Fibroblast of the aortic adventitia (primary cell): Measurements from ENCODE around the gene WTAP. TPM values are rescaled to one million over a fixed set of nuclear protein-coding genes. Genes with fewer than 3 reads are reported as not detected.
"Not testable (repeated sequence)": the region's sequence is repeated elsewhere in the genome, so short reads cannot be mapped to it uniquely, and the experiment has no call there.

Source experiments
- DNase-seq: peaks from one replicate; pipeline ENCODE4 v3.0.0-alpha.2; 2010; ENCODE audit warnings: low read depth
- H3K4me3 ChIP-seq: 2 replicates; pipeline ENCODE4 v1.5.1; 2011; ENCODE audit warnings: low read depth, mild to moderate bottlenecking, control low read depth, low read length, moderate library complexity
- total RNA-seq: library from RNA; depleted of rRNA; stranded (reverse); fragments of >200 nt; gene quantifications from 2 replicates; pipeline ENCODE4 v1.2.3, GENCODE V29; 2012; ENCODE audit warnings: low replicate concordance
- TF ChIP-seq, protein P1 (sequence below): IDR thresholded peaks from 2 replicates; pipeline ENCODE4 v1.5.1; 2011; ENCODE audit warnings: mild to moderate bottlenecking, low read length, control low read depth, inconsistent platforms; ENCODE audit not compliant: insufficient read depth

Gene WTAP
- total RNA-seq, 1 donor, result 103 TPM

DNA sequence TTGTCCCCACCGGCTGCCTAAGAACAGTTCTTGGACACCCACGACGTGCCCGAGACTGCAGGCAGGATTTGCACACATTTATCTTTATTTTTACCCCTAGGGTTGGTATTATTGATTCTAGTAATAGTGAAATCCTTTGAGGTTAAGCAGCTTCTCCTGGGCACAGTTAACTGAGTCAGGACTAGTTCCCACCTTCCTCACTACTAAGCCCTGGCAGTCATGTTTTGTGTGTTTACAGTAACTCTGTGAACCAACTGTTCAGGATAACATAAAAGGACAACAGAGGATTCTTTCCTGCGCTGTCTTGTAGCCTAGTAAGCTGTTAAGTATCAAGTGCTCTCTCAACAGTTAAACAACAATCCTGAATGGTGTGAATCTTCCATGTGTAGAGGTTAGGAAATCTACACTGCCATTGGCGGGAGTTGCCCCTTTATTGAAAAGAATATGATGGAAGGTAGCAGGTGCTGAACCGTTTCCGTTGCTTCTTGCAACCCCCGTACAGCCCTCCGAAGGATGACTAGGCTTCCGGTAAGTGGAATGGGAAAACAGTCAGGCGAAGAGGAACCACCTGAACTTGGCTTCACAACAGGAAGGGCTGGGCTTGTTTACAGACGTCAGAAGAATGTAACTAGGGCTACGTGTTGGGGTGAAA is 33.3 kb upstream of the WTAP start:
- TF ChIP-seq, protein P1, sequence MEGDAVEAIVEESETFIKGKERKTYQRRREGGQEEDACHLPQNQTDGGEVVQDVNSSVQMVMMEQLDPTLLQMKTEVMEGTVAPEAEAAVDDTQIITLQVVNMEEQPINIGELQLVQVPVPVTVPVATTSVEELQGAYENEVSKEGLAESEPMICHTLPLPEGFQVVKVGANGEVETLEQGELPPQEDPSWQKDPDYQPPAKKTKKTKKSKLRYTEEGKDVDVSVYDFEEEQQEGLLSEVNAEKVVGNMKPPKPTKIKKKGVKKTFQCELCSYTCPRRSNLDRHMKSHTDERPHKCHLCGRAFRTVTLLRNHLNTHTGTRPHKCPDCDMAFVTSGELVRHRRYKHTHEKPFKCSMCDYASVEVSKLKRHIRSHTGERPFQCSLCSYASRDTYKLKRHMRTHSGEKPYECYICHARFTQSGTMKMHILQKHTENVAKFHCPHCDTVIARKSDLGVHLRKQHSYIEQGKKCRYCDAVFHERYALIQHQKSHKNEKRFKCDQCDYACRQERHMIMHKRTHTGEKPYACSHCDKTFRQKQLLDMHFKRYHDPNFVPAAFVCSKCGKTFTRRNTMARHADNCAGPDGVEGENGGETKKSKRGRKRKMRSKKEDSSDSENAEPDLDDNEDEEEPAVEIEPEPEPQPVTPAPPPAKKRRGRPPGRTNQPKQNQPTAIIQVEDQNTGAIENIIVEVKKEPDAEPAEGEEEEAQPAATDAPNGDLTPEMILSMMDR, result no peak
- H3K4me3 ChIP-seq, result peak overlapping the region; percentile 95
- DNase-seq, result no peak

DNA sequence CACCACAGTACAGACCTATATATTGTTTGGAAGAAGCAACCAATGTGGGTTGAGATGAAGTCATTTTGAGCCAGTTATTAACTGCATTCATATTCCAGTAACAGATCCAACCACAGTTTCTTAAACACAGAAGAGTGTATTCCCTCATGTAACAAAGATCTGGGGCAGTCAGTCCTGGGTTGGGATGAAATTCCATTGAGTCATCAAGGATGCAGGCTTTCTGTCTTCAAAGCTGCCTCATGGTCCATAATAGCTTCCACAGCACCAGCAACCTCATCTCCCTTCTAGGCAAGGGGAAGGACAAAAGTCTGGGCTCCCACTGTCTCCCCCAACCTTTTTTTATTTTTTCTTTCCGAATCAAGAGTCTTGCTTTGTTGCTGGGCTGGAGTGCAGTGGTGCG is 31.3 kb upstream of the WTAP start:
- TF ChIP-seq, protein P1, result no peak
- no peak overlapping the region for H3K4me3 ChIP-seq
- no peak for DNase-seq

DNA sequence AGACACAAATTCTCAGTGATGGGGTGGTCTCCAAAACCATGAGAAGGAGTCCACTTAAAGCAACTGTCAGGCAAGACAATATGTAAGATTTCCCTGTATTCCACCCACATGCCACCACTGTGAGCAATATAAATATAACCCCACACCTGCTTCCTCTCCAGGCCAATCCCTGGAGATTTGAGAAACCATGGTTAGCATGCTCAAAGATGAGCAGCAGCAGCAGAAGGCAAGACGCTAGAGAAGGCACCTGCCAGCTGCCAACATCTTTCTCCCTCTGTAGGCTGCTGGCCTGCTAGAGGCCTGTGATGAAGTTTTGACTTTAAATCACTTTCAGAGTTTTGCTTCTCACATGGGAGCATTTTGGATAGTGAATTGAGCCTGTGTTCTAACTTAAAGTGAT is 26.3 kb upstream of the WTAP start:
- no peak overlapping the region for H3K4me3 ChIP-seq
- TF ChIP-seq, protein P1, result no peak
- no peak for DNase-seq

DNA sequence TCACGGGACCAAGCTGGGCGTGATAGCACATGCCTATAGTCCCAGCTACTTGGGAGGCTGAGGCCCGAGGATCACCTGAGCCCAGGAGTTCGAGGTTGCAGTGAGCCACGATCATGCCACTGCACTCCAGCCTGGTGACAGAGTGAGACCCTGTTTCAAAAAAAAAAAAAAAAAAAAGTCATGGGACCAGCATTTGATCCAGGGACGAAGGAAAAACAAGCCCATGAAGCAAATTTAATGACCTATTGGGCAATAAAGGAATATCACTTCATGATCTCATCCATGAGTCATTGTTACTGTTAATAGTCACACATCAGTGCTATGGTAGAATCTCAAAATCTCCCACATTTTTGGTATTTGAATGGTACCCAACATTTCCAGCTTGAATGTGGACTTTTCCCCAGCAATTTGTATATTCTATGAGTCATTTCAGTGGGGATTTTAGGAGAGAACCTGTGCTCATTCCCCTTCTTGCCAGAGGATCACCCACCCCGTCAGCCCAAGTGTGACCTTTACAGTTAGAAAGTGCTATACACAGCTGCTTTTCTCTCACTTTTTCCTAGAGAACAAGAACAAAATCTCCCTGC is 25.8 kb upstream of the WTAP start:
- H3K4me3 ChIP-seq, result no peak overlapping the region
- DNase-seq, result peak; percentile 96
- TF ChIP-seq, protein P1, result no peak

DNA sequence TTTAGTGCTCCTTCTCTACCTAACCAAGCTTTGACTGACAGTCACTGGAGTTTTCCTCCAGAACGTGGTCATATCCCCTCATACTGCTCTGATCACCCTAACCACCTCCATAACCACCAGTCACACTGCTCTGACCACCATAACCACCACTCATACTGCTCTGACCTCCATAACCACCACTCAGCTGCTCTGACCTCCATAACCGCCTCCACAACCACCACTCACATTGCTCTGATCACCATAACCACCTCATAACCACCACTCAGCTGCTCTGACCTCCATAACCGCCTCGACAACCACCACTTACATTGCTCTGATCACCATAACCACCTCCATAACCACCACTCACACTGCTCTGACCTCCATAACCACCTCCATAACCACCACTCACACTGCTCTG is 16.7 kb upstream of the WTAP start:
- DNase-seq, H3K4me3 ChIP-seq: not testable (repeated sequence)

DNA sequence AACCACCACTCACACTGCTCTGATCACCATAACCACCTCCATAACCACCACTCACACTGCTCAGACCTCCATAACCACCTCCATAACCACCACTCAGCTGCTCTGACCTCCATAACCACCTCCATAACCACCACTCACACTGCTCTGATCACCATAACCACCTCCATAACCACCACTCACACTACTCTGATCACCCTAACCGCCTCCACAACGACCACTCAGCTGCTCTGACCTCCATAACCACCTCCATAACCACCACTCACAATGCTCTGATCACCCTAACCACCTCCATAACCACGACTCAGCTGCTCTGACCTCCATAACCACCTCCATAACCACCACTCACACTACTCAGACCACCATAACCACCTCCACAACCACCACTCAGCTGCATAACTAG is 14.9 kb upstream of the WTAP start:
- not testable (repeated sequence) for H3K4me3 ChIP-seq, DNase-seq

DNA sequence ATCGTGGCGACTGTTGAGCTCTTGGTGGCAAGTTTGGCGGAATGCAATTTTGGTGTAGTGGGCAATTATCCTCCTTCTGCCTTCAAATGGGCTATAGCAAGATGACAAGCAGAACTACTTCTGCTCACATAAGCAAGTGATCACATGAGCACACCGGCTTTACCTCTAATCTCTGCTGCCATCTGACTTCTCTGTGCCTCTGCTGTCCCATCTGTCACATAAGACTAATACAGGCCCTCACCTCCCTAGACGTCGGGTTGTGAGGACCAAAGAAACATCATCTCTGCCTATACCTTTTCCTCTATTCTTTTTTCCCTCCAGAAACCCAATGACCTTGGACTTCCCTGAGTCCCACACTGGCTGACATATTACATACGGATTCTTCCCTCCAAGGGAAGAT is 13.3 kb upstream of the WTAP start:
- DNase-seq, result no peak
- no peak overlapping the region for H3K4me3 ChIP-seq
- TF ChIP-seq, protein P1, result no peak

DNA sequence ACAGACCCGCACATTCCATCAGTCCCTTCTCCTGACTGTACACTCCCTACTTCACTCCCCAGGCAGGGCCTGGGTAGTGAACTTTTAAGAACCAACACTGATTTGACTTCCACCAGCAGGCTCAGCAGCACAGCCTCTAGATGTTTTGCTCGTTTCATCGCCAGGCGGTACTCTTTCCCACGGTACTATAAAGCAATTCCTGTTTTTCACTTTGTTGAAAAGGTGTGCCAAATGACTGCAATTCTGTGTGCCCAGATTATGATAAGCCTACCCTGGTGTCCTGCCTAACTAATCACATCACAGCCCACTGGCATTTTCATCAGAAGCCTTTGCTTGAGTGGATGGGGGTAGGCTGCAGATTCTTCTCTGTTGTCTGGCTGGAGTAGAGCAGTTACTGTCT is 12.9 kb upstream of the WTAP start:
- no peak for DNase-seq
- TF ChIP-seq, protein P1, result no peak
- H3K4me3 ChIP-seq, result no peak overlapping the region
